H1 (cell line): Measurements from ENCODE around the gene EPN3. TPM values are rescaled to one million over a fixed set of nuclear protein-coding genes. Genes with fewer than 3 reads are reported as not detected.

Experiments
- FOSL1 ChIP-seq: IDR thresholded peaks from 2 replicates; pipeline ENCODE4 v1.6.1; 2011; ENCODE audit warnings: mild to moderate bottlenecking, low read depth, low read length, moderate library complexity; ENCODE audit not compliant: insufficient read depth
- RAD21 ChIP-seq, 2 experiments: IDR thresholded peaks in 1 of 2; conservative IDR thresholded peaks in 1 of 2; 2 replicates each; pipeline ENCODE4 v1.6.1; 2011; ENCODE audit warnings: low read depth in 2 of 2, low read length in 2 of 2, improper control_type of control experiment in 1 of 2, inconsistent platforms in 1 of 2, mild to moderate bottlenecking in 1 of 2, moderate library complexity in 1 of 2
- TEAD4 ChIP-seq: IDR thresholded peaks from 2 replicates; pipeline ENCODE4 v1.6.1; 2012; ENCODE audit warnings: low read depth, low read length, inconsistent platforms, mixed read lengths
- polyA plus RNA-seq, 7 experiments: library from polyadenylated mRNA; depleted of rRNA in 3 of 7; stranded (reverse) in 5 of 7; unstranded in 2 of 7; fragments of >200 nt in 5 of 7; fragments of 200-250 nt in 2 of 7; gene quantifications; 1 replicate in 5 of 7; 2 replicates in 1 of 7; 4 replicates in 1 of 7; pipeline versions ENCODE4 v1.2.1 to v1.2.3, GENCODE V29; 2011 to 2013; ENCODE audit warnings: missing spikeins in 2 of 7, mixed read lengths in 2 of 7
- total RNA-seq: library from RNA; stranded (reverse); fragmentation: NEBNext Ultra II Directional; extraction: Animal tissue kit (Norgen Biotek cat#: 25700); gene quantifications from 2 replicates; pipeline ENCODE4 v1.2.1, GENCODE V29; 2021

The EPN3 gene
- total and polyA plus RNA-seq, 2 of the 8 experiments (the other 6 are each of a cell fraction or from before 2014, with no cell fraction given): 6.7 to 7.9 TPM

GRCh38 chr17:50583641-50584040, 51.1 kb downstream of the EPN3 start (continued):
- TF ChIP-seq TEAD4: no peak
- TF ChIP-seq RAD21 (IDR thresholded peaks at IDR 0.05 in 1 of 2, conservative IDR thresholded peaks at IDR 0.05 in 1 of 2; ENCODE audit: low read depth in 2 of 2, low read length in 2 of 2): no peak
- no peak for TF ChIP-seq FOSL1
- TF ChIP-seq, all 59 proteins: peak for 2
